Bronchial epithelial cell (primary cell): ENCODE data around the gene DLX5. TPM values are rescaled to one million over a fixed set of nuclear protein-coding genes. Genes with fewer than 3 reads are reported as not detected.

ENCODE experiments used
- DNase-seq: peaks from one replicate; pipeline ENCODE4 v3.0.0-alpha.2; 2010; ENCODE audit warnings: low read depth
- FAIRE-seq: peaks from 2 replicates; lab custom pipeline; 2011; peaks lifted over from hg19 to GRCh38; lab: Jason Lieb, UNC
- H3K27me3 ChIP-seq: 2 replicates; pipeline ENCODE4 v1.5.1; 2011; ENCODE audit warnings: low read length; ENCODE audit not compliant: control insufficient read depth, insufficient read depth
- H3K36me3 ChIP-seq: 2 replicates; pipeline ENCODE4 v1.5.1; 2011; ENCODE audit warnings: low read length; ENCODE audit not compliant: control insufficient read depth, insufficient read depth
- H3K4me3 ChIP-seq: 2 replicates; pipeline ENCODE4 v1.5.1; 2011; ENCODE audit warnings: mild to moderate bottlenecking, low read depth, low read length, control low read depth
- CTCF ChIP-seq: IDR thresholded peaks from 2 replicates; pipeline ENCODE4 v1.5.1; 2011; ENCODE audit warnings: mild to moderate bottlenecking, moderate library complexity, low read length, control low read depth, inconsistent platforms; ENCODE audit not compliant: insufficient read depth, severe bottlenecking
- total RNA-seq: library from RNA; depleted of rRNA; stranded (reverse); fragments of >200 nt; gene quantifications from 2 replicates; pipeline ENCODE4 v1.2.1, GENCODE V29; 2014

The DLX5 gene
- total RNA-seq, 1 donor from 2014 or later: not detected

GRCh38 chr7:97011104-97011503, 13.5 kb downstream of the DLX5 start:
- DNase-seq (no peak), FAIRE-seq (no peak)
- no peak for TF ChIP-seq CTCF
- peaks cover 71% of the 10 kb centered on the region for H3K27me3 ChIP-seq
- no peak overlapping the region for H3K4me3 ChIP-seq
- H3K36me3 ChIP-seq: no peaks in the 10 kb centered on the region

GRCh38 chr7:97009753-97010732, 14.6 kb downstream of the DLX5 start:
- H3K36me3 ChIP-seq: no peaks in the 10 kb centered on the region
- no peak overlapping the region for H3K4me3 ChIP-seq
- FAIRE-seq: no peak
- peaks cover 69% of the 10 kb centered on the region for H3K27me3 ChIP-seq
- TF ChIP-seq CTCF: no peak
- DNase-seq: no peak

- no peak for TF ChIP-seq CTCF
- peaks cover 71% of the 10 kb centered on the region for H3K27me3 ChIP-seq
- no peak overlapping the region for H3K4me3 ChIP-seq
These were observed 16.2 kb downstream of the DLX5 start for GRCh38 chr7:97008275-97008917.

GRCh38 chr7:97007583-97007861, 17.1 kb downstream of the DLX5 start:
- Histone ChIP-seq H3K27me3 (peaks cover 72% of the 10 kb centered on the region), H3K36me3 (no peaks in the 10 kb centered on the region), H3K4me3 (no peak overlapping the region)
- no peak for TF ChIP-seq CTCF
- DNase-seq: no peak
- no peak for FAIRE-seq

More at GRCh38 chr7:97008275-97008917, 16.2 kb downstream of the DLX5 start:
- FAIRE-seq (no peak), DNase-seq (no peak)
- no peaks in the 10 kb centered on the region for H3K36me3 ChIP-seq

- no peaks in the 10 kb centered on the region for H3K36me3 ChIP-seq
- no peak for DNase-seq
- H3K27me3 ChIP-seq: peaks cover 72% of the 10 kb centered on the region
- TF ChIP-seq CTCF: no peak
- no peak overlapping the region for H3K4me3 ChIP-seq
- FAIRE-seq: no peak
These were observed 17.6 kb downstream of the DLX5 start for GRCh38 chr7:97006816-97007582.
